Uterus (tissue), 2 donors: ENCODE data around the gene ZFR.
"Not testable (repeated sequence)": the region's sequence is repeated elsewhere in the genome, so short reads cannot be mapped to it uniquely, and the experiment has no call there.

Source experiments
- POLR2A ChIP-seq, 2 donors: fragments of 450-650 bp; IDR thresholded peaks; one replicate each; pipeline ENCODE4 v1.6.1; 2016; ENCODE audit warnings: antibody characterized with exemption in 2 of 2, mild to moderate bottlenecking in 1 of 2, moderate library complexity in 1 of 2
- TF ChIP-seq, protein P1 (sequence below), 4 experiments: fragments of 200-600 bp in 2 of 4; fragments of 450-650 bp in 2 of 4; sonication (generic) in 2 of 4; IDR thresholded peaks; one replicate each; pipeline ENCODE4 v1.5.1; 2016 to 2019; ENCODE audit warnings: antibody characterized with exemption in 4 of 4, mild to moderate bottlenecking in 2 of 4, moderate library complexity in 1 of 4

DNA sequence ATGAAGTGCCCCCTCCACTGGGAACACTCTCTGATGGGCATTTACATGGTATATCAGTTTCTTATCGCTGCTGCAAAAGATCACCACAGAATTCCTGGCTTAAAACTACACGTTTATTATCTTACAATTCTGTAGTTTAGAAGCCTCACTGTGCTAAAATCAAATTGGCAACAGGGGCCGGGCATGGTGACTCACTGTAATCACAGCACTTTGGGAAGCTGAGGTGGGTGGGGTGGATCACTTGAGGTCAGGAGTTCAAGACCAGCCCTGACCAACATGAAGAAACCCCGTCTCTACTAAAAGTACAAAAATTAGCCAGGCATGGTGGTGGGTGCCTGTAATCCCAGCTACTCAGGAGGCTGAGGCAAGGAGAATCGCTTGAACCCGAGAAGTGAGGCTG is 7.8 kb upstream of the ZFR start:
- TF ChIP-seq, protein P1, sequence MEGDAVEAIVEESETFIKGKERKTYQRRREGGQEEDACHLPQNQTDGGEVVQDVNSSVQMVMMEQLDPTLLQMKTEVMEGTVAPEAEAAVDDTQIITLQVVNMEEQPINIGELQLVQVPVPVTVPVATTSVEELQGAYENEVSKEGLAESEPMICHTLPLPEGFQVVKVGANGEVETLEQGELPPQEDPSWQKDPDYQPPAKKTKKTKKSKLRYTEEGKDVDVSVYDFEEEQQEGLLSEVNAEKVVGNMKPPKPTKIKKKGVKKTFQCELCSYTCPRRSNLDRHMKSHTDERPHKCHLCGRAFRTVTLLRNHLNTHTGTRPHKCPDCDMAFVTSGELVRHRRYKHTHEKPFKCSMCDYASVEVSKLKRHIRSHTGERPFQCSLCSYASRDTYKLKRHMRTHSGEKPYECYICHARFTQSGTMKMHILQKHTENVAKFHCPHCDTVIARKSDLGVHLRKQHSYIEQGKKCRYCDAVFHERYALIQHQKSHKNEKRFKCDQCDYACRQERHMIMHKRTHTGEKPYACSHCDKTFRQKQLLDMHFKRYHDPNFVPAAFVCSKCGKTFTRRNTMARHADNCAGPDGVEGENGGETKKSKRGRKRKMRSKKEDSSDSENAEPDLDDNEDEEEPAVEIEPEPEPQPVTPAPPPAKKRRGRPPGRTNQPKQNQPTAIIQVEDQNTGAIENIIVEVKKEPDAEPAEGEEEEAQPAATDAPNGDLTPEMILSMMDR (IDR thresholded peaks at IDR 0.05) = not testable (repeated sequence)
- not testable (repeated sequence) for TF ChIP-seq POLR2A (IDR thresholded peaks at IDR 0.05)
